Caco-2 (cell line): ENCODE measurements around the gene EIF2S3. TPM values are rescaled to one million over a fixed set of nuclear protein-coding genes. Genes with fewer than 3 reads are reported as not detected.
"Not testable (repeated sequence)": the region's sequence is repeated elsewhere in the genome, so short reads cannot be mapped to it uniquely, and the experiment has no call there.

Experiments used
- BruUV-seq: library from RNA; stranded (reverse); fragments of 400-500 nt; replicated peaks from 2 replicates; lab custom pipeline; 2021; lab: Mats Ljungman, UMichigan
- CTCF ChIA-PET: fragments of 300-600 bp; sonication (Branson Sonifier 250); formaldehyde crosslinking; loops from one replicate; lab custom pipeline; 2022; ENCODE audit warnings: antibody characterized with exemption; lab: Charles Lee
- POLR2A ChIA-PET: fragments of 300-600 bp; sonication (Branson Sonifier 250); formaldehyde crosslinking; loops from one replicate; lab custom pipeline; 2022; ENCODE audit warnings: antibody characterized with exemption; lab: Charles Lee
- DNase-seq, 2 experiments: peaks; one replicate each; pipeline versions ENCODE4 v3.0.0 to v3.0.0-alpha.2; 2020 to 2022
- H3K27me3 ChIP-seq: replicated peaks from 2 replicates; pipeline ENCODE4 v1.6.0; 2011; ENCODE audit warnings: low read length; ENCODE audit not compliant: control insufficient read depth, insufficient read depth
- H3K36me3 ChIP-seq: 2 replicates; pipeline ENCODE4 v1.5.1; 2011; ENCODE audit warnings: low read length; ENCODE audit not compliant: control insufficient read depth, insufficient read depth
- H3K4me1 ChIP-seq: fragments of 250-450 bp; sonication (Bioruptor Pico); 2 replicates; pipeline ENCODE4 v1.5.1; 2020; ENCODE audit warnings: mild to moderate bottlenecking
- H3K4me3 ChIP-seq: 2 replicates; pipeline ENCODE4 v1.5.1; 2011; ENCODE audit warnings: low read depth, mild to moderate bottlenecking, control low read depth, low read length
- H3K9me3 ChIP-seq: fragments of 250-450 bp; sonication (Bioruptor Pico); 2 replicates; pipeline ENCODE4 v1.5.1; 2020; ENCODE audit warnings: mild to moderate bottlenecking, moderate library complexity
- H3K27ac Mint-ChIP-seq: one replicate; pipeline ENCODE4 v1.8.0; 2022; ENCODE audit warnings: mixed read lengths; ENCODE audit not compliant: unreplicated experiment
- H3K27me3 Mint-ChIP-seq: one replicate; pipeline ENCODE4 v1.8.0; 2022; ENCODE audit warnings: mixed read lengths; ENCODE audit not compliant: insufficient read depth, unreplicated experiment
- H3K36me3 Mint-ChIP-seq: one replicate; pipeline ENCODE4 v1.8.0; 2022; ENCODE audit warnings: mild to moderate bottlenecking, mixed read lengths; ENCODE audit not compliant: insufficient read depth, unreplicated experiment
- H3K4me1 Mint-ChIP-seq: one replicate; pipeline ENCODE4 v1.8.0; 2022; ENCODE audit warnings: low read depth, mixed read lengths; ENCODE audit not compliant: unreplicated experiment
- H3K4me3 Mint-ChIP-seq: one replicate; pipeline ENCODE4 v1.8.0; 2022; ENCODE audit warnings: mild to moderate bottlenecking, moderate library complexity, mixed read lengths; ENCODE audit not compliant: unreplicated experiment
- H3K9me3 Mint-ChIP-seq: one replicate; pipeline ENCODE4 v1.8.0; 2022; ENCODE audit warnings: mixed read lengths; ENCODE audit not compliant: unreplicated experiment
- CTCF ChIP-seq, 2 experiments: fragments of 200-600 bp in 1 of 2; IDR thresholded peaks; 1 replicate in 1 of 2; 2 replicates in 1 of 2; pipeline versions ENCODE4 v1.5.1 to v1.8.0; 2011 to 2022; ENCODE audit warnings: antibody characterized with exemption in 1 of 2, control low read depth in 1 of 2, inconsistent platforms in 1 of 2, low read depth in 1 of 2, low read length in 1 of 2, mild to moderate bottlenecking in 1 of 2, moderate library complexity in 1 of 2; ENCODE audit not compliant: insufficient read depth in 1 of 2, severe bottlenecking in 1 of 2, unreplicated experiment in 1 of 2
- intact Hi-C: fragments of 100-400 bp; cut with micrococcal nuclease; formaldehyde crosslinking; loops from one replicate; pipeline ENCODE4 v1.10.0; 2022; ENCODE audit not compliant: unreplicated experiment
- total RNA-seq: library from RNA; stranded (reverse); gene quantifications from 2 replicates; pipeline ENCODE4 v1.2.3, GENCODE V29; 2022

The EIF2S3 gene
- total RNA-seq, 1 experiment from 2014 or later, result 240 TPM

- Histone ChIP-seq H3K4me3 (no peak overlapping the region), H3K9me3 (no peaks in the 10 kb centered on the region), H3K36me3 (no peaks in the 10 kb centered on the region), H3K4me1 (no peaks in the 10 kb centered on the region), H3K27me3 (no peaks in the 10 kb centered on the region)
- POLR2A ChIA-PET, result no interaction called here
- TF ChIP-seq CTCF (IDR thresholded peaks at IDR 0.05; ENCODE audit: insufficient read depth in 1 of 2, low read depth in 1 of 2, low read length in 1 of 2, severe bottlenecking in 1 of 2, unreplicated experiment in 1 of 2), result no peak
- Mint-ChIP-seq H3K9me3 (no peaks in the 10 kb centered on the region), H3K27me3 (no peaks in the 10 kb centered on the region), H3K27ac (no peak overlapping the region), H3K4me1 (no peaks in the 10 kb centered on the region), H3K4me3 (no peak overlapping the region), H3K36me3 (peaks cover 56% of the 10 kb centered on the region)
- BruUV-seq, result no TSS peak
- CTCF ChIA-PET, result no interaction called here
- intact Hi-C loops, result no loop called here
- DNase-seq, result no peak
Observed at GRCh38 chrX:24079411-24079810, 24.7 kb downstream of the EIF2S3 start.

- peaks cover 47% of the 10 kb centered on the region for H3K36me3 Mint-ChIP-seq
- H3K9me3 ChIP-seq, DNase-seq, H3K9me3 Mint-ChIP-seq, H3K27me3 Mint-ChIP-seq, POLR2A ChIA-PET, H3K27me3 ChIP-seq, H3K4me1 Mint-ChIP-seq, H3K4me3 Mint-ChIP-seq, CTCF ChIA-PET, BruUV-seq, H3K27ac Mint-ChIP-seq, H3K36me3 ChIP-seq, H3K4me1 ChIP-seq, intact Hi-C loops, H3K4me3 ChIP-seq: not testable (repeated sequence)
Observed at GRCh38 chrX:24080245-24080644, 25.5 kb downstream of the EIF2S3 start.

- TF ChIP-seq CTCF (IDR thresholded peaks at IDR 0.05; ENCODE audit: insufficient read depth in 1 of 2, low read depth in 1 of 2, low read length in 1 of 2, severe bottlenecking in 1 of 2, unreplicated experiment in 1 of 2), result no peak
- peak overlapping the region; percentile 27 for H3K4me3 Mint-ChIP-seq
- Histone ChIP-seq H3K9me3 (no peaks in the 10 kb centered on the region), H3K36me3 (no peaks in the 10 kb centered on the region), H3K4me3 (no peak overlapping the region), H3K4me1 (no peaks in the 10 kb centered on the region), H3K27me3 (no peaks in the 10 kb centered on the region)
- ChIA-PET POLR2A (no interaction called here), CTCF (no interaction called here)
- no TSS peak for BruUV-seq
- H3K4me1 Mint-ChIP-seq, result no peaks in the 10 kb centered on the region
- H3K9me3 Mint-ChIP-seq, result no peaks in the 10 kb centered on the region
- peaks cover 43% of the 10 kb centered on the region for H3K36me3 Mint-ChIP-seq
- intact Hi-C loops, result loop anchor here (1.0 kb wide), 1 partner anchor 162 kb away; no protein-coding TSS in a partner anchor
- no peak overlapping the region for H3K27ac Mint-ChIP-seq
- DNase-seq, result no peak
- H3K27me3 Mint-ChIP-seq, result no peaks in the 10 kb centered on the region
Observed at GRCh38 chrX:24080704-24081103, 25.9 kb downstream of the EIF2S3 start.
